GM23338 (cell line): Measurements from ENCODE around the gene OGDHL. TPM values are rescaled to one million over a fixed set of nuclear protein-coding genes. Genes with fewer than 3 reads are reported as not detected.

ENCODE experiments used
- ATAC-seq: fragments of 200-7000 bp; cut with Tn5 transposase; 3 replicates; pipeline ENCODE4 v1.9.1; 2020
- DNase-seq: peaks from one replicate; pipeline ENCODE4 v3.0.0-alpha.2; 2015; ENCODE audit warnings: low spot score
- H2AFZ ChIP-seq: fragments of 200-600 bp; sonication (generic); 2 replicates; pipeline ENCODE4 v1.8.0; 2016; ENCODE audit warnings: antibody characterized with exemption, mild to moderate bottlenecking, moderate library complexity
- H3F3A ChIP-seq: fragments of 200-600 bp; sonication (generic); replicated peaks from 2 replicates; pipeline ENCODE4 v1.8.0; 2017; ENCODE audit warnings: antibody characterized with exemption, mixed run types, low read depth
- H3K27ac ChIP-seq: fragments of 200-600 bp; sonication (generic); 2 replicates; pipeline ENCODE4 v1.6.1; 2016; ENCODE audit warnings: low read depth
- H3K27me3 ChIP-seq: fragments of 200-600 bp; sonication (generic); 2 replicates; pipeline ENCODE4 v1.8.0; 2016; ENCODE audit warnings: mild to moderate bottlenecking, mixed run types, moderate library complexity; ENCODE audit not compliant: insufficient read depth
- H3K36me3 ChIP-seq: fragments of 200-600 bp; sonication (generic); 2 replicates; pipeline ENCODE4 v1.8.0; 2016; ENCODE audit warnings: mild to moderate bottlenecking; ENCODE audit not compliant: insufficient read depth
- H3K4me1 ChIP-seq: fragments of 200-600 bp; sonication (generic); 2 replicates; pipeline ENCODE4 v1.8.0; 2016; ENCODE audit warnings: mild to moderate bottlenecking, moderate library complexity; ENCODE audit not compliant: insufficient read depth
- H3K4me2 ChIP-seq: fragments of 200-600 bp; sonication (generic); 2 replicates; pipeline ENCODE4 v1.7.1; 2017; ENCODE audit warnings: mixed run types
- H3K4me3 ChIP-seq: fragments of 200-600 bp; sonication (generic); 2 replicates; pipeline ENCODE4 v1.6.1; 2016; ENCODE audit warnings: mixed run types
- H3K79me2 ChIP-seq: fragments of 200-600 bp; sonication (generic); replicated peaks from 2 replicates; pipeline ENCODE4 v1.8.0; 2017; ENCODE audit warnings: mild to moderate bottlenecking; ENCODE audit not compliant: insufficient read depth
- H3K9me2 ChIP-seq: fragments of 200-600 bp; sonication (generic); 2 replicates; pipeline ENCODE4 v1.8.0; 2017; ENCODE audit not compliant: insufficient read depth
- H4K20me1 ChIP-seq: fragments of 200-600 bp; sonication (generic); replicated peaks from 2 replicates; pipeline ENCODE4 v1.8.0; 2017; ENCODE audit warnings: mild to moderate bottlenecking; ENCODE audit not compliant: insufficient read depth
- H3K27ac Mint-ChIP-seq: 2 replicates; pipeline ENCODE4 v1.8.0; 2020; ENCODE audit warnings: inconsistent platforms, mild to moderate bottlenecking, moderate library complexity, mixed read lengths
- H3K27me3 Mint-ChIP-seq: 3 replicates; pipeline ENCODE4 v1.8.0; 2022; ENCODE audit warnings: low read depth, mild to moderate bottlenecking, moderate library complexity, mixed read lengths, inconsistent platforms; ENCODE audit not compliant: insufficient read depth, poor library complexity
- H3K36me3 Mint-ChIP-seq: 3 replicates; pipeline ENCODE4 v1.8.0; 2021; ENCODE audit warnings: low read depth, mild to moderate bottlenecking, inconsistent platforms, moderate library complexity, mixed read lengths
- H3K4me1 Mint-ChIP-seq: 3 replicates; pipeline ENCODE4 v1.8.0; 2020; ENCODE audit warnings: mild to moderate bottlenecking, inconsistent platforms, mixed read lengths
- H3K4me3 Mint-ChIP-seq: 3 replicates; pipeline ENCODE4 v1.8.0; 2021; ENCODE audit warnings: moderate library complexity, mild to moderate bottlenecking, inconsistent platforms, mixed read lengths
- H3K9me3 Mint-ChIP-seq: 3 replicates; pipeline ENCODE4 v1.8.0; 2020; ENCODE audit warnings: moderate library complexity, mild to moderate bottlenecking, inconsistent platforms, mixed read lengths
- CREB1 ChIP-seq: fragments of 250-450 bp; sonication (Bioruptor Pico); IDR thresholded peaks from 2 replicates; pipeline ENCODE4 v1.5.0; 2020; ENCODE audit warnings: low read depth, mild to moderate bottlenecking, moderate library complexity
- CTCF ChIP-seq, 2 experiments: fragments of 200-600 bp in 1 of 2; sonication (generic) in 1 of 2; conservative IDR thresholded peaks; 2 replicates each; pipeline versions ENCODE4 v1.5.1 to v1.6.1; 2016 to 2017; ENCODE audit warnings: antibody characterized with exemption in 2 of 2, low read depth in 2 of 2, mild to moderate bottlenecking in 2 of 2, moderate library complexity in 1 of 2
- ETS1 ChIP-seq: IDR thresholded peaks from 2 replicates; pipeline ENCODE4 v1.6.1; 2016; ENCODE audit warnings: antibody characterized with exemption
- EZH2phosphoT487 ChIP-seq: fragments of 200-600 bp; sonication (generic); IDR thresholded peaks from one replicate; pipeline ENCODE4 v1.8.1; 2018; ENCODE audit warnings: antibody characterized with exemption; ENCODE audit not compliant: unreplicated experiment
- JUNB ChIP-seq: IDR thresholded peaks from one replicate; pipeline ENCODE4 v1.6.1; 2016; ENCODE audit warnings: antibody characterized with exemption; ENCODE audit not compliant: unreplicated experiment
- NANOG ChIP-seq: IDR thresholded peaks from 2 replicates; pipeline ENCODE4 v1.6.1; 2016; ENCODE audit warnings: antibody characterized with exemption, borderline replicate concordance
- POLR2AphosphoS5 ChIP-seq: IDR thresholded peaks from 2 replicates; pipeline ENCODE4 v1.6.1; 2016; ENCODE audit warnings: antibody characterized with exemption, low read depth
- STAT1 ChIP-seq: IDR thresholded peaks from one replicate; pipeline ENCODE4 v1.6.1; 2016; ENCODE audit warnings: antibody characterized with exemption; ENCODE audit not compliant: unreplicated experiment
- ZNF114 ChIP-seq: fragments of 250-450 bp; sonication (Bioruptor Pico); IDR thresholded peaks from 2 replicates; pipeline ENCODE4 v1.5.0; 2020; ENCODE audit warnings: mild to moderate bottlenecking, moderate library complexity
- ZNF331 ChIP-seq: fragments of 250-450 bp; sonication (Bioruptor Pico); IDR thresholded peaks from 2 replicates; pipeline ENCODE4 v1.5.0; 2020; ENCODE audit warnings: low read depth, mild to moderate bottlenecking, moderate library complexity
- ZNF462 ChIP-seq: fragments of 250-450 bp; sonication (Bioruptor Pico); IDR thresholded peaks from 2 replicates; pipeline ENCODE4 v1.5.0; 2020; ENCODE audit warnings: mild to moderate bottlenecking, moderate library complexity
- polyA plus RNA-seq: library from polyadenylated mRNA; unstranded; fragments of >200 nt; fragmentation: Nextera tagmentation; extraction: Ambion mirVana; gene quantifications from 2 replicates; pipeline ENCODE4 v1.2.1, GENCODE V29; 2016
- total RNA-seq: library from RNA; depleted of rRNA; stranded (reverse); fragments of >200 nt; shearing (Covaris generic); gene quantifications from 2 replicates; pipeline ENCODE4 v1.2.3, GENCODE V29; 2014

OGDHL gene
- total and polyA plus RNA-seq, 2 experiments from 2014 or later, result 8.3 to 15.5 TPM

- Mint-ChIP-seq H3K27me3 (peaks cover 6% of the 10 kb centered on the region), H3K9me3 (no peaks in the 10 kb centered on the region), H3K4me3 (no peak overlapping the region), H3K4me1 (no peaks in the 10 kb centered on the region), H3K27ac (no peak overlapping the region), H3K36me3 (peaks cover 10% of the 10 kb centered on the region)
- Histone ChIP-seq H2AFZ (no peak overlapping the region), H3K4me1 (no peaks in the 10 kb centered on the region), H3K4me2 (no peak overlapping the region), H3K9me2 (no peaks in the 10 kb centered on the region), H3K36me3 (no peaks in the 10 kb centered on the region), H3K79me2 (no peaks in the 10 kb centered on the region), H3K27ac (no peak overlapping the region), H3F3A (no peaks in the 10 kb centered on the region), H4K20me1 (no peaks in the 10 kb centered on the region), H3K4me3 (no peak overlapping the region), H3K27me3 (no peaks in the 10 kb centered on the region)
- TF ChIP-seq STAT1 (no peak), ETS1 (no peak), ZNF331 (CRISPR knock-in tag) (no peak), EZH2phosphoT487 (no peak), ZNF114 (no peak)
- DNase-seq (no peak), ATAC-seq (no peak)
Measured at GRCh38 chr10:49743464-49744075, 18.6 kb downstream of the OGDHL start.

GRCh38 chr10:49742683-49743463 lies 19.2 kb downstream of the OGDHL start:
- H3F3A ChIP-seq, result no peaks in the 10 kb centered on the region
- no peaks in the 10 kb centered on the region for H3K4me1 ChIP-seq
- H4K20me1 ChIP-seq, result no peaks in the 10 kb centered on the region
- H3K4me1 Mint-ChIP-seq, result no peaks in the 10 kb centered on the region
- no peak overlapping the region for H3K4me2 ChIP-seq
- H3K79me2 ChIP-seq, result no peaks in the 10 kb centered on the region
- no peaks in the 10 kb centered on the region for H3K27me3 ChIP-seq
- no peak overlapping the region for H3K4me3 ChIP-seq
- H2AFZ ChIP-seq, result no peak overlapping the region
- ATAC-seq, result no peak
- H3K9me2 ChIP-seq, result no peaks in the 10 kb centered on the region
- H3K27ac Mint-ChIP-seq, result no peak overlapping the region
- H3K36me3 Mint-ChIP-seq, result peaks cover 10% of the 10 kb centered on the region
- H3K36me3 ChIP-seq, result no peaks in the 10 kb centered on the region
- no peak overlapping the region for H3K4me3 Mint-ChIP-seq
- H3K27me3 Mint-ChIP-seq, result peaks cover 7% of the 10 kb centered on the region
- H3K27ac ChIP-seq, result no peak overlapping the region
- DNase-seq, result no peak
- no peaks in the 10 kb centered on the region for H3K9me3 Mint-ChIP-seq
- TF ChIP-seq NANOG (no peak), JUNB (no peak), EZH2phosphoT487 (no peak), CTCF (conservative IDR thresholded peaks at IDR 0.05; ENCODE audit: low read depth in 2 of 2) (no peak), ZNF462 (CRISPR knock-in tag) (no peak), STAT1 (no peak), ZNF114 (no peak), ZNF331 (CRISPR knock-in tag) (no peak), POLR2AphosphoS5 (no peak), CREB1 (CRISPR knock-in tag) (no peak)
